Karpas-422 (cell line): ENCODE data around the gene GABBR2. TPM values are rescaled to one million over a fixed set of nuclear protein-coding genes. Genes with fewer than 3 reads are reported as not detected.

Source experiments
- DNase-seq: peaks from one replicate; pipeline ENCODE4 v3.0.0-alpha.2; 2015
- H2AFZ ChIP-seq: fragments of 200-600 bp; sonication (generic); 2 replicates; pipeline ENCODE4 v1.6.1; 2014; ENCODE audit warnings: antibody characterized with exemption, low read length, mixed read lengths
- H3K27ac ChIP-seq: fragments of 200-600 bp; sonication (generic); 2 replicates; pipeline ENCODE4 v1.5.1; 2014; ENCODE audit warnings: mild to moderate bottlenecking, low read length, moderate library complexity
- H3K27me3 ChIP-seq: fragments of 200-600 bp; sonication (generic); 2 replicates; pipeline ENCODE4 v1.6.1; 2014; ENCODE audit warnings: low read length, mixed read lengths
- H3K36me3 ChIP-seq: fragments of 200-600 bp; sonication (generic); 2 replicates; pipeline ENCODE4 v1.6.1; 2014; ENCODE audit warnings: low read length, mixed read lengths; ENCODE audit not compliant: insufficient read depth
- H3K4me1 ChIP-seq: fragments of 200-600 bp; sonication (generic); 2 replicates; pipeline ENCODE4 v1.6.1; 2014; ENCODE audit warnings: mild to moderate bottlenecking, low read length, mixed read lengths
- H3K4me2 ChIP-seq: fragments of 200-600 bp; sonication (generic); 2 replicates; pipeline ENCODE4 v1.6.1; 2014; ENCODE audit warnings: low read length, low read depth, mild to moderate bottlenecking; ENCODE audit not compliant: poor library complexity, severe bottlenecking
- H3K4me3 ChIP-seq: fragments of 200-600 bp; sonication (generic); 2 replicates; pipeline ENCODE4 v1.5.1; 2014; ENCODE audit warnings: mild to moderate bottlenecking, antibody characterized with exemption, low read length, mixed read lengths
- H3K79me2 ChIP-seq: fragments of 200-600 bp; sonication (generic); 2 replicates; pipeline ENCODE4 v1.6.1; 2014; ENCODE audit warnings: mild to moderate bottlenecking, low read length, mixed read lengths
- H3K9ac ChIP-seq: fragments of 200-600 bp; sonication (generic); 2 replicates; pipeline ENCODE4 v1.6.0; 2014; ENCODE audit warnings: low read length
- H3K9me2 ChIP-seq: fragments of 200-600 bp; sonication (generic), shearing (Covaris generic); replicated peaks from 2 replicates; pipeline ENCODE4 v1.6.0; 2014; ENCODE audit warnings: mild to moderate bottlenecking, low read length, moderate library complexity; ENCODE audit not compliant: insufficient read depth
- H3K9me3 ChIP-seq: fragments of 300-700, 200-600 bp; sonication (generic); 2 replicates; pipeline ENCODE4 v1.6.1; 2014; ENCODE audit warnings: low read length, mixed read lengths
- H4K20me1 ChIP-seq: fragments of 200-600 bp; sonication (generic); 2 replicates; pipeline ENCODE4 v1.6.1; 2014; ENCODE audit warnings: mild to moderate bottlenecking, antibody characterized with exemption, low read length, low read depth; ENCODE audit not compliant: insufficient read depth
- total RNA-seq: library from RNA; depleted of rRNA; stranded (reverse); fragments of >200 nt; shearing (Covaris generic); gene quantifications from 2 replicates; pipeline ENCODE4 v1.2.3, GENCODE V29; 2014; ENCODE audit warnings: low replicate concordance

Gene GABBR2
- total RNA-seq, 1 experiment from 2014 or later = 0.30 TPM

- H3K4me1 ChIP-seq = no peaks in the 10 kb centered on the region
- no peaks in the 10 kb centered on the region for H3K79me2 ChIP-seq
- no peaks in the 10 kb centered on the region for H4K20me1 ChIP-seq
- H3K36me3 ChIP-seq = no peaks in the 10 kb centered on the region
- H3K4me3 ChIP-seq = no peak overlapping the region
- H3K27me3 ChIP-seq = no peaks in the 10 kb centered on the region
- H3K4me2 ChIP-seq = no peak overlapping the region
- no peak overlapping the region for H3K27ac ChIP-seq
- H3K9me2 ChIP-seq = no peaks in the 10 kb centered on the region
- H3K9ac ChIP-seq = no peak overlapping the region
- DNase-seq = no peak
- no peaks in the 10 kb centered on the region for H3K9me3 ChIP-seq
- H2AFZ ChIP-seq = no peak overlapping the region
Measured at GRCh38 chr9:98449871-98450270, 258.9 kb downstream of the GABBR2 start.

GRCh38 chr9:98445576-98445975 lies 263.2 kb downstream of the GABBR2 start:
- no peaks in the 10 kb centered on the region for H3K36me3 ChIP-seq
- H3K4me3 ChIP-seq = no peak overlapping the region
- no peak overlapping the region for H3K4me2 ChIP-seq
- no peaks in the 10 kb centered on the region for H3K9me3 ChIP-seq
- no peaks in the 10 kb centered on the region for H3K9me2 ChIP-seq
- H3K9ac ChIP-seq = no peak overlapping the region
- DNase-seq = no peak
- no peaks in the 10 kb centered on the region for H3K4me1 ChIP-seq
- no peak overlapping the region for H2AFZ ChIP-seq
- H4K20me1 ChIP-seq = no peaks in the 10 kb centered on the region
- H3K79me2 ChIP-seq = no peaks in the 10 kb centered on the region
- no peaks in the 10 kb centered on the region for H3K27me3 ChIP-seq
- H3K27ac ChIP-seq = no peak overlapping the region

GRCh38 chr9:98444601-98445000 lies 264.1 kb downstream of the GABBR2 start:
- Histone ChIP-seq H3K36me3 (no peaks in the 10 kb centered on the region), H2AFZ (no peak overlapping the region), H3K27me3 (no peaks in the 10 kb centered on the region), H3K9me2 (no peaks in the 10 kb centered on the region), H3K4me3 (no peak overlapping the region), H3K79me2 (no peaks in the 10 kb centered on the region), H4K20me1 (no peaks in the 10 kb centered on the region), H3K4me2 (no peak overlapping the region), H3K9me3 (no peaks in the 10 kb centered on the region), H3K27ac (no peak overlapping the region), H3K4me1 (no peaks in the 10 kb centered on the region), H3K9ac (no peak overlapping the region)
- no peak for DNase-seq

GRCh38 chr9:98442541-98442940 lies 266.2 kb downstream of the GABBR2 start:
- Histone ChIP-seq H3K4me2 (no peak overlapping the region), H3K4me3 (no peak overlapping the region), H2AFZ (no peak overlapping the region)

GRCh38 chr9:98442114-98442513 lies 266.6 kb downstream of the GABBR2 start:
- no peaks in the 10 kb centered on the region for H3K9me3 ChIP-seq
- no peaks in the 10 kb centered on the region for H3K79me2 ChIP-seq
- H3K4me3 ChIP-seq = no peak overlapping the region
- no peak overlapping the region for H3K9ac ChIP-seq
- H4K20me1 ChIP-seq = no peaks in the 10 kb centered on the region
- H2AFZ ChIP-seq = no peak overlapping the region
- no peak overlapping the region for H3K27ac ChIP-seq
- H3K27me3 ChIP-seq = no peaks in the 10 kb centered on the region
- H3K4me2 ChIP-seq = no peak overlapping the region
- H3K9me2 ChIP-seq = no peaks in the 10 kb centered on the region
- H3K36me3 ChIP-seq = no peaks in the 10 kb centered on the region
- no peak for DNase-seq
- no peaks in the 10 kb centered on the region for H3K4me1 ChIP-seq

More at GRCh38 chr9:98442541-98442940, 266.2 kb downstream of the GABBR2 start:
- no peaks in the 10 kb centered on the region for H3K27me3 ChIP-seq
- no peak overlapping the region for H3K9ac ChIP-seq
- no peaks in the 10 kb centered on the region for H3K4me1 ChIP-seq
- H3K9me2 ChIP-seq = no peaks in the 10 kb centered on the region
- H3K79me2 ChIP-seq = no peaks in the 10 kb centered on the region
- no peaks in the 10 kb centered on the region for H3K9me3 ChIP-seq
- H4K20me1 ChIP-seq = no peaks in the 10 kb centered on the region
- no peak for DNase-seq
- no peaks in the 10 kb centered on the region for H3K36me3 ChIP-seq
- no peak overlapping the region for H3K27ac ChIP-seq

GRCh38 chr9:98438666-98439065 lies 270.1 kb downstream of the GABBR2 start:
- Histone ChIP-seq H3K9me3 (no peaks in the 10 kb centered on the region), H3K79me2 (no peaks in the 10 kb centered on the region), H3K4me1 (no peaks in the 10 kb centered on the region), H3K27me3 (no peaks in the 10 kb centered on the region), H4K20me1 (no peaks in the 10 kb centered on the region), H3K27ac (no peak overlapping the region), H3K4me3 (no peak overlapping the region), H3K36me3 (no peaks in the 10 kb centered on the region), H3K9ac (no peak overlapping the region), H3K4me2 (no peak overlapping the region), H3K9me2 (no peaks in the 10 kb centered on the region), H2AFZ (no peak overlapping the region)
- no peak for DNase-seq

GRCh38 chr9:98437458-98438034 lies 271.2 kb downstream of the GABBR2 start:
- H3K36me3 ChIP-seq = no peaks in the 10 kb centered on the region
- no peaks in the 10 kb centered on the region for H4K20me1 ChIP-seq
- H2AFZ ChIP-seq = no peak overlapping the region
- H3K79me2 ChIP-seq = no peaks in the 10 kb centered on the region
- H3K9me3 ChIP-seq = no peaks in the 10 kb centered on the region
- H3K4me2 ChIP-seq = no peak overlapping the region
- no peaks in the 10 kb centered on the region for H3K9me2 ChIP-seq
- H3K9ac ChIP-seq = no peak overlapping the region
- H3K27ac ChIP-seq = no peak overlapping the region
- no peaks in the 10 kb centered on the region for H3K4me1 ChIP-seq
- no peak overlapping the region for H3K4me3 ChIP-seq
- H3K27me3 ChIP-seq = no peaks in the 10 kb centered on the region
- DNase-seq = no peak

- Histone ChIP-seq H3K36me3 (no peaks in the 10 kb centered on the region), H3K9ac (no peak overlapping the region), H3K4me1 (no peaks in the 10 kb centered on the region), H3K27ac (no peak overlapping the region), H3K27me3 (no peaks in the 10 kb centered on the region), H3K9me3 (no peaks in the 10 kb centered on the region), H3K4me3 (no peak overlapping the region), H3K79me2 (no peaks in the 10 kb centered on the region), H3K4me2 (no peak overlapping the region), H4K20me1 (no peaks in the 10 kb centered on the region), H2AFZ (no peak overlapping the region), H3K9me2 (no peaks in the 10 kb centered on the region)
- DNase-seq = no peak
Measured at GRCh38 chr9:98432960-98433359, 275.8 kb downstream of the GABBR2 start.

GRCh38 chr9:98432134-98432533 lies 276.6 kb downstream of the GABBR2 start:
- Histone ChIP-seq H3K79me2 (no peaks in the 10 kb centered on the region), H3K9me3 (no peaks in the 10 kb centered on the region), H3K9me2 (no peaks in the 10 kb centered on the region), H3K4me1 (no peaks in the 10 kb centered on the region), H3K36me3 (no peaks in the 10 kb centered on the region), H3K4me2 (no peak overlapping the region), H4K20me1 (no peaks in the 10 kb centered on the region), H2AFZ (no peak overlapping the region), H3K9ac (no peak overlapping the region), H3K27ac (no peak overlapping the region), H3K27me3 (no peaks in the 10 kb centered on the region), H3K4me3 (no peak overlapping the region)
- DNase-seq = no peak
